HG03064 (cell line): ENCODE measurements around the gene MPL.
A peak's percentile ranks its signal among the peaks of the same experiment; 100 is the strongest.
"Not testable (repeated sequence)": the region's sequence is repeated elsewhere in the genome, so short reads cannot be mapped to it uniquely, and the experiment has no call there.

Experiments used
- ATAC-seq: cut with Tn5 transposase; IDR thresholded peaks from one replicate; pipeline ENCODE4 v1.9.1; 2021; ENCODE audit warnings: low read depth; ENCODE audit not compliant: unreplicated experiment

Gene MPL

GRCh38 chr1:43369779-43370178 is 32.2 kb downstream of the MPL start:
- not testable (repeated sequence) for ATAC-seq

DNA sequence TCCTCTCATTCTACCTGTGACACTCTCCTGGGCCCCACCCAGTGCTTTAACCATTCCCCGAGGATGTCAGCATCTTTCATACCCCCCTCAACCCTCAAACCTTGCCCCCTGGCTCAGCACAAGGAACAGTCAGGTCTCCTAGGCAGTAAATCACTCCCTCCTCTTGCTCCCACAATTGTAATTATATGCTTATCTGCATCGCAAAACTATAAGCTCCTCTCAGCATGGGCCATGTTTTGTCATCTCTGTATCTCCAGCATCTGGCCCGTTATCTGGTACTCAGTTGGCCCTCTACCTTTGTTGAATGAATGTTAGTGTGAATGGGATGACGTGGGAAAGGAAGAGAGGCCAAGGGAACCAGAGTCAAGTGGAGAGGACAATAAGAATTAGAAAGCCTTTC is 32.9 kb downstream of the MPL start:
- no peak for ATAC-seq

GRCh38 chr1:43372172-43372571 is 34.6 kb downstream of the MPL start:
- no peak for ATAC-seq

- no peak for ATAC-seq
Measured at GRCh38 chr1:43373066-43373940, 35.7 kb downstream of the MPL start.

DNA sequence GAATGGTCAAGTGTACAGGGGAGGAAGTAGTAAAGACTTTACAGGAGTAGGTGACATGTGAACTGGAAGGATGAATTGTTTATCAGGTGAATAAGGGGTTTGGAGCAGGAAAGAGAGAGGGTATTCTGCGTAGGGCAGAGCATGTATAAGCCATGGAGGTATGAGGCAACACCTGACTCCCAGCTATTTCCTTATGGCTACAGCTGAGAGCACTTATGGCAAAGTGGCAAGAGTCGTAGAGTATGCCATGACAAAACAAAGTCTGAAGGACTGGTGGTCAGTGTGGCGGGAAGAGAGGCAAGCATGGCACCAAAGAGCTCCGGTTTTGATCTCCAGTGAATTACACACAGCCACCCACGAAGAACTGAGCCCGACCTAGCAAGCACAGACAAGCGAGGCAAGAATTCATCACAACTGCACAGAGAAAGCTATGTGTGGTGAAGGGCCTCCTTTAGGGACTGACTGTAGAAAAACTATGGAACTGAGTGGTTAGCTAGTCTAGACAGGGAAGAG is 39.2 kb downstream of the MPL start:
- ATAC-seq: no peak

GRCh38 chr1:43377831-43378230 is 40.2 kb downstream of the MPL start:
- no peak for ATAC-seq

DNA sequence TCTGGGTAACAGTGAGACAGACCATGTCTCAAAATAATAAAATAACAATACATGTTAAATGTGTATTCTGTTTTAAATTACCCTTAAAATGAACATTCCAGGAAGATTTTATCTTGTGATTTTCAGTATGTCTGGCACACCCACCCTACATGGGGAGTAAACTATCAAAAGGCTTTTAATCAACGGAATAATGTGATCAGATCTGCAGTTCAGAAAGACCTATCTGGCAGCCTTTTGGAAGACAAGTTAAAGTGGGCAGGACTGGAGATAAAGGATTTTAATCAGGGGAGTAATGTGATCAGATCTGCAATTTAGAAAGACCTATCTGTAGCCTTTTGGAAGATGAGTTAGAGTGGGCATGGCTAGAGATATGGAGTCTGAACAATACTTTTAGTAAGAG is 41.9 kb downstream of the MPL start:
- ATAC-seq: no peak

- no peak for ATAC-seq
Measured at GRCh38 chr1:43381612-43382011, 44.0 kb downstream of the MPL start.

DNA sequence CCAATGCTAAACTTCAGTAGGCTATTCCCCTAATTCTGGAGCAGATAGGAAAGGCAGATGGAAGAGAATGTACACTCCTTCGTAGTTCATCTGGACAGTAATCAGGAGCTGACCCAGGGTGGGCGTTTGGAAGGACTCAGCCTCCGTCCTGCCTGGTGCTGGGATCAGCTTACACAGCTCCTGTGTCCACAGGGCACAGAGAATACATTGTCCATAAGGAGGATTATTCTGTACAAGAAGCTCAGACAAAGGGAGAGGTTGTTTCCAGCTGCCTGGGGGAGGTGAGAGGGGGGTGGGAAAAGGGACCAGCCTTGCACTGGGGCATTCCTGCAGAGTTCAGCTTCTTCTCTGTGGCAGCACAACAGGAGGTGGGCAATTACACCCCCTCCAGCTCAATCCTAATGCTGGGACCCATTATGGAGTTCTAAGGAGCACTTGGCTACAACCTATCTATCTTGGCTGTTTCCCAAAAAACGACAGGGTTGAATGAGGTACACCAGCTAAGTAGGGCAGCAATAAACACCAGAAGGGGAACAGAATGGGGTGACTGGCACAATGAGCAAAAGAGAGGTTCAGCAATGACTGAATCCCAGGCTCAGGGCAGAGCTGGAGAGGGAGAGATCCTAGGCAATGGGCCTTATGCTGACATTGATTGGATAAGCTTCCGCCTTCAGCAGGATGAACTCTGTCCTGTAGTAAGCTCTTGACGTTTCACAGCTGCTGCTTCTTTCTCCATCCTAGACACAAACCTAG is 44.6 kb downstream of the MPL start:
- no peak for ATAC-seq

- ATAC-seq: no peak
Measured at GRCh38 chr1:43383449-43383848, 45.8 kb downstream of the MPL start.

GRCh38 chr1:43386676-43387075 is 49.1 kb downstream of the MPL start:
- ATAC-seq: no peak

GRCh38 chr1:43387976-43388599 is 50.5 kb downstream of the MPL start:
- no peak for ATAC-seq

- no peak for ATAC-seq
Measured at GRCh38 chr1:43388613-43389012, 51.0 kb downstream of the MPL start.

GRCh38 chr1:43389326-43390313 is 52.0 kb downstream of the MPL start, which contains the start of the genes MED8 and SZT2:
Gene MED8, minus strand, starts transcription at chr1:43389800. Its CDS starts 36 bp downstream, at chr1:43389764.
Gene SZT2, plus strand, starts transcription at chr1:43389899. Its CDS starts 70 bp downstream, at chr1:43389969.
- ATAC-seq: peak; percentile 85

DNA sequence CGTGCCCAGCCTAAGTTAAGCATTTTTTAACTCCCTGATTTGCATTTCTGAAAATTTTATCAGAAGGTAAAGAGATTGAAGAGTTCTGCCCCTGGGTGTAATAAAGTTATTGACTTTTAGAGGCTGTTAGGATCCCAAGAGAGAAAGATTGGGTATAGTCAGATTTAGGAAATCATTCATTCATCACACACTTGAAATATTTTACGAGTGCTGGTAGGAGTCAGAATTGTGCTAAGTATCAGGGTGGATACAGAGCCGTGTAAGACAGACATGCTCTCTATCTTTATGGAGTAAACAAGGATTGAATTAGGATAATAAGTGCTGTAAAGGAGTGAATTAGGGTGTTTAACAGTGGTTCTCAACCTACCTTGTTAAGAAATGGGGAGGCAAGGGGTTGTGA is 55.1 kb downstream of the MPL start:
- no peak for ATAC-seq

DNA sequence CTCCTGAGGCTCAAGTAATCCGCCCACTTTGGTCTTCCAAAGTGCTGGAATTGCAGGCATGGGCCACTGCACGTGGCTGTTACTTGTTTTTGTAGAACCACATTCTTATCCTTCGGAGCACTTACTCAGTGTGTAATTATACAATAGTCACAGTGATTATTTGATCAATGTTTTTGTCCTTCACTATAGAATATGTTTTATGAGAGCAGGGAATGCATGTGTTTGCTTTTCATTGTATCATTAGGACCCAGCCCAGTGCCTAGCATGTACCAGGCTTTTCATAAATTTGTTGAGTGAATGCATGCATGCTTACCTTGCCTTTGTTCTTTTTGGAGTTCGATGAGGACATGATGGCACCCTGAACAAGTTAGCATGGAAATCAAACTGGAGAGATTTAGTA is 57.9 kb downstream of the MPL start:
- ATAC-seq: no peak

DNA sequence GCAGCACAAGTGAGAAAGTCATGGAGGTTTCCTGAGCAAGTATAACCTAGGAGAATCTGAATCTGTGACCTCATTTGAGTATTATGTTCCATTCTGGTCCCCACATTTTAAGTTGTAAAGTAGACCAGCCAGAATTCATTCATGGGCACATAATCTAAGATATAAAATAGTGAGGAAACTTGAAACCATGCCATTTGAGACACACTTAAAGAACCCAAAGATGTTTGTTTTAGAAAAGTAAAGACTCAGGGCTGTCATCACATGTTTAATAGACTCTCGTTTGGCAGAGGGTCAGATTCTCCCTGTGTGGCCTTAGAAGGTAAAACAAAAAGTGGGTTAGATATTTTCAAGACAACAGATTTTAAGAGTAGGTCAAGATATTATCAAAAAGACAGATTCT is 58.4 kb downstream of the MPL start:
- ATAC-seq: no peak

DNA sequence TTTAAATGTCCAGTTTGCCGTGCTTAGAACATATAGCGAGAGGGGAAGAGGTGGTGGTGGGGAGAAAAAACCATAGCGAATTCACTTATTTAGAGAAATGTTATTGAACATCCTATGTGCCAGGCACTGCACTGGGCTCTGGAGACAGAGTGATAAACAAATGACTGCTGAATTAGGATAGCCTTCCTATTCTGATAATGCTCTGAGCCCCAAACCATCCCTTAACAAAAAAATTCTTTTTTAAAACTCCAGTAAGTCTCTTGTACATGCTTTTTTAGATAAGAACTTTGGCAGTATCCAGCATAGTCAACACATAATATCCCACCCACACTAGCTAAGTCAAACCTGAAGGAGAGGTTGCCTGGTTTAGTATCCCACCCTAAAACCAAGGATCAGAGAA is 60.6 kb downstream of the MPL start:
- ATAC-seq: no peak

DNA sequence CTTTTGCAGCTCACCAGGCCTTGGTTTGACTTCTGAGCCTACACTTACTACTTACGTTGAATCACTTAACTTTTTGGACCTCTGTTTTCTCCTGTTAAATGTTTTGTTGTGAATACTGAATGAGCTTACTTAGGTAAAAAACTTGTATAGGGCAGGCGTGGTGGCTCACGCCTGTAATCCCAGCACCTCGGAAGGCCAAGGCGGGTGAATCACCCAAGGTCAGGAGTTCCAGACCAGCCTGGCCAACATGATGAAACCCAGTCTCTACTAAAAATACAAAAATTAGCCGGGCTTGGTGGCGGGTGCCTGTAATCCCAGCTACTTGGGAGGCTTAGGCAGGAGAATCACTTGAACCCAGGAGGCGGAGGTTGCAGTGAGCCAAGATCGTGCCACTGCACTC is 62.8 kb downstream of the MPL start:
- not testable (repeated sequence) for ATAC-seq
